HG03103 (cell line): ENCODE data around the gene CDADC1.
A peak's percentile ranks its signal among the peaks of the same experiment; 100 is the strongest.
"Not testable (repeated sequence)": the region's sequence is repeated elsewhere in the genome, so short reads cannot be mapped to it uniquely, and the experiment has no call there.

Experiments used
- ATAC-seq: cut with Tn5 transposase; IDR thresholded peaks from one replicate; pipeline ENCODE4 v1.9.1; 2021; ENCODE audit warnings: low read depth; ENCODE audit not compliant: unreplicated experiment

The CDADC1 gene

GRCh38 chr13:49292742-49293486 is 45.2 kb downstream of the CDADC1 start:
- no peak for ATAC-seq

- not testable (repeated sequence) for ATAC-seq
Observed at GRCh38 chr13:49294723-49295122, 47.0 kb downstream of the CDADC1 start.

GRCh38 chr13:49295244-49295643 is 47.5 kb downstream of the CDADC1 start:
- ATAC-seq: no peak

- ATAC-seq: no peak
Observed at GRCh38 chr13:49296659-49297058, 48.9 kb downstream of the CDADC1 start.

GRCh38 chr13:49297338-49297737 is 49.6 kb downstream of the CDADC1 start:
- ATAC-seq: no peak

GRCh38 chr13:49298416-49298815 is 50.7 kb downstream of the CDADC1 start:
- no peak for ATAC-seq

- no peak for ATAC-seq
Observed at GRCh38 chr13:49298903-49299605, 51.3 kb downstream of the CDADC1 start.

- no peak for ATAC-seq
Observed at GRCh38 chr13:49300276-49300675, 52.6 kb downstream of the CDADC1 start.

- peak; percentile 85 for ATAC-seq
Observed at GRCh38 chr13:49300739-49301589, 53.2 kb downstream of the CDADC1 start.

- no peak for ATAC-seq
Observed at GRCh38 chr13:49302222-49302621, 54.5 kb downstream of the CDADC1 start.

GRCh38 chr13:49302817-49303216 is 55.1 kb downstream of the CDADC1 start:
- ATAC-seq: no peak

GRCh38 chr13:49303533-49304252 is 56.0 kb downstream of the CDADC1 start:
- no peak for ATAC-seq

GRCh38 chr13:49304356-49304755 is 56.6 kb downstream of the CDADC1 start:
- no peak for ATAC-seq

- ATAC-seq: no peak
Observed at GRCh38 chr13:49304763-49305700, 57.3 kb downstream of the CDADC1 start.

GRCh38 chr13:49305792-49306425 is 58.2 kb downstream of the CDADC1 start:
- no peak for ATAC-seq

GRCh38 chr13:49307365-49307764 is 59.6 kb downstream of the CDADC1 start:
- ATAC-seq: no peak

- no peak for ATAC-seq
Observed at GRCh38 chr13:49308097-49308875, 60.6 kb downstream of the CDADC1 start.

- no peak for ATAC-seq
Observed at GRCh38 chr13:49308921-49309408, 61.2 kb downstream of the CDADC1 start.
